GM23248 (cell line): ENCODE results near the gene GALNT14.

ENCODE experiments used
- EZH2 ChIP-seq: fragments of 200-600 bp; sonication (generic); IDR thresholded peaks from 2 replicates; pipeline ENCODE4 v1.6.1; 2018; ENCODE audit warnings: antibody characterized with exemption, mild to moderate bottlenecking; ENCODE audit not compliant: insufficient read depth, poor library complexity, severe bottlenecking
- EZH2phosphoT487 ChIP-seq: fragments of 200-600 bp; sonication (generic); IDR thresholded peaks from 2 replicates; pipeline ENCODE4 v1.6.1; 2018; ENCODE audit warnings: antibody characterized with exemption, moderate library complexity, mild to moderate bottlenecking, low read depth; ENCODE audit not compliant: insufficient read depth

DNA sequence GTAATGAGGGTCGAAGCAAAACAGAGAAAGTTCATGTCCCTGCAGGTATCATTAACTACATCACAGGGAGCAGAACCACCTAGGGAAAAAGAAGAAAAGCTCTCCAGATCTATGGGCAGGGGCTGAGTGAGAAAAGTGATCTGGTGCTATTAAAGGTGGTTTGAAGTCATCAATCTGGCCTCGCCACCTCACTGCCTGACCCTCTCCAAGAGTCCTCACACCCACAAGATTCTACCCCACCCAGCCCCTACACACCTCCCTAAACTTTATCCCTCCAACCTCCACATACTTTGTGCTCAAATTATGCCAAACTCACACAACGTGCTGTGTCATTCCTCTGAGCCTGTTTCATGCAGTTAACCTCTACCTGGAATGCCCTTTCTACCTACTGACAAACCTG is 2.2 kb downstream of the GALNT14 start:
- no peak for TF ChIP-seq EZH2
- no peak for TF ChIP-seq EZH2phosphoT487
